Heart left ventricle (tissue), 16 donors: ENCODE data around the gene ROR1. TPM values are rescaled to one million over a fixed set of nuclear protein-coding genes. Genes with fewer than 3 reads are reported as not detected.

Source experiments
- ATAC-seq, 4 donors: fragments of 200-7000 bp; cut with Tn5 transposase; one replicate each; pipeline ENCODE4 v1.9.1; 2020 to 2022; ENCODE audit warnings: moderate library complexity in 4 of 4, mild to moderate bottlenecking in 3 of 4, moderate number of reproducible peaks in 1 of 4
- DNase-seq, 5 donors: peaks; one replicate each; pipeline ENCODE4 v3.0.0-alpha.2; 2020
- H3K27ac ChIP-seq, 12 donors: fragments of 200-600 bp; sonication (generic) in 4 of 12; one replicate each; pipeline versions ENCODE4 v1.5.0 to v1.8.0; 2016 to 2022; ENCODE audit warnings: mild to moderate bottlenecking in 2 of 12
- H3K27me3 ChIP-seq, 9 donors: fragments of 200-600 bp; sonication (generic) in 2 of 9; one replicate each; pipeline versions ENCODE4 v1.5.1 to v1.8.0; 2016 to 2022; ENCODE audit warnings: mild to moderate bottlenecking in 3 of 9
- H3K36me3 ChIP-seq, 9 donors: fragments of 200-600 bp; sonication (generic) in 2 of 9; one replicate each; pipeline versions ENCODE4 v1.5.0 to v1.8.0; 2018 to 2022; ENCODE audit warnings: mild to moderate bottlenecking in 2 of 9
- H3K4me1 ChIP-seq, 12 donors: fragments of 200-600 bp; sonication (generic) in 4 of 12; one replicate each; pipeline versions ENCODE4 v1.5.0 to v1.8.0; 2016 to 2022; ENCODE audit warnings: mild to moderate bottlenecking in 3 of 12
- H3K4me3 ChIP-seq, 12 donors: fragments of 200-600 bp; sonication (generic) in 4 of 12; one replicate each; pipeline versions ENCODE4 v1.5.0 to v1.8.0; 2017 to 2022; ENCODE audit warnings: mild to moderate bottlenecking in 9 of 12, moderate library complexity in 4 of 12
- H3K9me3 ChIP-seq, 12 donors: fragments of 200-600 bp; sonication (generic) in 4 of 12; one replicate each; pipeline versions ENCODE4 v1.5.0 to v1.8.0; 2016 to 2022; ENCODE audit warnings: mild to moderate bottlenecking in 1 of 12
- POLR2A ChIP-seq, 2 donors: fragments of 450-650 bp; IDR thresholded peaks; one replicate each; pipeline ENCODE4 v1.6.1; 2017; ENCODE audit warnings: antibody characterized with exemption in 2 of 2, mild to moderate bottlenecking in 2 of 2, moderate library complexity in 2 of 2
- WGBS, 4 donors: extraction: QIAGEN DNeasy Blood & Tissue Kit in 2 of 4; methylation state at CpG; one replicate each; pipeline versions ENCODE4 v1.1.5 to v1.1.7; 2013 to 2018; 5-methylcytosine and 5-hydroxymethylcytosine counted together
- intact Hi-C, 10 donors: fragments of 100-400 bp; cut with DNase I; formaldehyde crosslinking; loops; one replicate each; pipeline versions ENCODE4 v1.11.1 to v1.14.2; 2022
- polyA plus RNA-seq, 2 donors: library from polyadenylated mRNA; stranded (reverse); fragments of 200-250 nt; gene quantifications; one replicate each; pipeline ENCODE4 v1.2.3, GENCODE V29; 2013
- total RNA-seq, 9 donors: library from RNA; depleted of rRNA in 2 of 9; stranded (reverse); fragments of >200 nt in 2 of 9; fragmentation: NEBNext Ultra II Directional in 3 of 9; extraction: Animal tissue kit (Norgen Biotek cat#: 25700) in 3 of 9; gene quantifications; one replicate each; pipeline versions ENCODE4 v1.1.0 to v1.2.4, GENCODE V29; 2016 to 2023
- TF ChIP-seq, protein P1 (sequence below), 12 donors: fragments of 200-600 bp; sonication (generic) in 4 of 12; IDR thresholded peaks; one replicate each; pipeline versions ENCODE4 v1.5.0 to v1.8.0; 2018 to 2022; ENCODE audit warnings: antibody characterized with exemption in 12 of 12, mild to moderate bottlenecking in 5 of 12
- donor health status: ischemic (EF 13 %, LVEDD 7.1; RV severe dilation, severe dysfunction).
- donor health status: healthy with polysubstance abuse.
- donor health status: DM: no; HTN: yes; CAD: no.
- donor health status: DM: no; HTN: no; CAD: no.
- donor health status: ischemic (EF 25% LVEDD 6.9; RV normal size, moderate dysfunction).
- donor health status: ischemic (EF 25% LVEDD 5.7; RV mildly dilated, moderate dysfunction).
- donor health status: healthy.
- donor health status: DM: yes; HTN: yes; CAD: no.
- donor health status: ischemic (EF 35%, LVEDD 5.7; RV mildly dilated, moderate dysfunction).
- donor health status: nonischemic (EF 11% LVEDD 7.7; RV severe dilation, severe dysfunction).
- donor health status: DM: yes; HTN: yes; CAD: no.
- donor health status: PGD.
- donor health status: ischemic (EF 29% LVEDD 5.4; RV normal size, mild dysfunction).
- donor health status: nonischemic (EF 23%, LVEDD 6.1; RV moderate dilation, normal function).

The ROR1 gene
- total and polyA plus RNA-seq, 11 donors = 4.1 to 35.3 (median 19.3) TPM

DNA sequence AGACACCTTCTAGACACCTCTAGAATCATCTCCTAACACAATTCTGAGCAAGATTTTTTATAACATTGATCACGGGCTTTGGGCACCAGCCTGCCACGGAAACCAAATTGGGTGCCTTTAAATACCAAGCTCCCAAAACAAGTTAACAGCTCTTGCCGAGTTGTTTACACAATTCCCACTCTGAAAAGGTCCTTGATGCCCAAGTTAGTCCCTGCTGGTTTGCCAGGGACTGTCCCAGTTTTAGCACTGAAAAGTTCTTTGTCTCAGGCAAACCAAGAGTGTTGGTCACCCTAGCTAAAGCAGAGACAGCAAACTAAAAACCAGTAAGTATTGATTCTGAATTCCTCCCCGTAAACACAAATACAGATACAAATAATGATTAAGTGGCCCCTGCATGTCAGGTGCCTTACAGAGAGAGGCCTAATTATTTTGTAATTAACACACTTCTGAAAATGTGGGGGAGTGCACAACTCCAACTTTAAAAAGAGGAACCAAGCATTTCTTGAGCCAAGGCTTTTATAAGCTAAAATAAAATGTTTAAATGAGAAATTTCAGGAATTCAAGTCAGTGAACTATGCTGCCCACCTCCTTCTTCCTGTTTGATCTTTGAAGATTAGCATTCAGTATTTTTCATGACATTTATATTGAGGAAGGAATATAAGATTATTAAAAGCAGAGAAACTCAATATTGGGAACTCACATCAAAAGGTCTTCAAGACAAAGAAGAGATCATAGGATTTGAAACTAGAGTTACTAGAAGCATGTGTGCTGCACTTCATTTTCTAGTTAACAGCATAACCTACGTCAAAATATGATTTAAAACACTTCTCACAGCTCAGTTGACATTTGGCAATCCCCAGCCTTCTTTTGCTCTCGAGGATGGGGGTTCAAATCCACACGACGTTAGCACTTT, 420.6 kb downstream of the ROR1 start:
- Histone ChIP-seq H3K36me3 (no peaks in the 10 kb centered on the region), H3K4me3 (no peak overlapping the region), H3K27ac (peak overlapping the region in 1 of 12 donors; percentile 18), H3K4me1 (peaks cover 0 to 14% (median 3%) of the 10 kb centered on the region in 12 donors), H3K9me3 (no peaks in the 10 kb centered on the region), H3K27me3 (no peaks in the 10 kb centered on the region)
- ATAC-seq (no peak), DNase-seq (no peak)
- TF ChIP-seq POLR2A (IDR thresholded peaks at IDR 0.05) = no peak
- TF ChIP-seq, protein P1, sequence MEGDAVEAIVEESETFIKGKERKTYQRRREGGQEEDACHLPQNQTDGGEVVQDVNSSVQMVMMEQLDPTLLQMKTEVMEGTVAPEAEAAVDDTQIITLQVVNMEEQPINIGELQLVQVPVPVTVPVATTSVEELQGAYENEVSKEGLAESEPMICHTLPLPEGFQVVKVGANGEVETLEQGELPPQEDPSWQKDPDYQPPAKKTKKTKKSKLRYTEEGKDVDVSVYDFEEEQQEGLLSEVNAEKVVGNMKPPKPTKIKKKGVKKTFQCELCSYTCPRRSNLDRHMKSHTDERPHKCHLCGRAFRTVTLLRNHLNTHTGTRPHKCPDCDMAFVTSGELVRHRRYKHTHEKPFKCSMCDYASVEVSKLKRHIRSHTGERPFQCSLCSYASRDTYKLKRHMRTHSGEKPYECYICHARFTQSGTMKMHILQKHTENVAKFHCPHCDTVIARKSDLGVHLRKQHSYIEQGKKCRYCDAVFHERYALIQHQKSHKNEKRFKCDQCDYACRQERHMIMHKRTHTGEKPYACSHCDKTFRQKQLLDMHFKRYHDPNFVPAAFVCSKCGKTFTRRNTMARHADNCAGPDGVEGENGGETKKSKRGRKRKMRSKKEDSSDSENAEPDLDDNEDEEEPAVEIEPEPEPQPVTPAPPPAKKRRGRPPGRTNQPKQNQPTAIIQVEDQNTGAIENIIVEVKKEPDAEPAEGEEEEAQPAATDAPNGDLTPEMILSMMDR (IDR thresholded peaks at IDR 0.05) = no peak
- WGBS, 4 donors = 63 to 76% (median 68%) methylated on average over 8 of the region's 8 CpGs
- intact Hi-C loops = no loop called here

DNA sequence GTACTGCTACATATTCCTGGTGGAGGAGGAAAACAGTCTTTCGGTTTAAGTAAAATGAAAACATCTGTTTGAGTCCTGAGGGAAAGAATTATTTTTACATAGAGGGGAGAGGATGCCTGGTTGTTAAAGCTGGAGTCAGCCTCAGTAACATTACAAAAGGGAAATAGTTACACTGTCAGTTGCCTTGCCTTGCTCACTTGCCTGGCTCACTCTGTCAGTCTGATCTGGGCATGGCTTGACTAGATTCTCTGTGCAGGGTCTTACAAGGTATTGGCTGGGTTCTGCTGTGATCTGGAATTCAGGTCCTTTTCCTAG, 421.2 kb downstream of the ROR1 start:
- H3K4me3 ChIP-seq = no peak overlapping the region
- DNase-seq (no peak), ATAC-seq (no peak)
- H3K27me3 ChIP-seq = no peaks in the 10 kb centered on the region
- H3K9me3 ChIP-seq = no peaks in the 10 kb centered on the region
- H3K4me1 ChIP-seq = peaks cover 0 to 14% (median 3%) of the 10 kb centered on the region in 12 donors
- peak overlapping the region in 1 of 12 donors; percentile 18 for H3K27ac ChIP-seq
- no peak for TF ChIP-seq POLR2A (IDR thresholded peaks at IDR 0.05)
- WGBS, 4 donors = 50 to 69% (median 63%) methylated on average over 1 of the region's 1 CpG
- intact Hi-C loops = no loop called here
- H3K36me3 ChIP-seq = no peaks in the 10 kb centered on the region

DNA sequence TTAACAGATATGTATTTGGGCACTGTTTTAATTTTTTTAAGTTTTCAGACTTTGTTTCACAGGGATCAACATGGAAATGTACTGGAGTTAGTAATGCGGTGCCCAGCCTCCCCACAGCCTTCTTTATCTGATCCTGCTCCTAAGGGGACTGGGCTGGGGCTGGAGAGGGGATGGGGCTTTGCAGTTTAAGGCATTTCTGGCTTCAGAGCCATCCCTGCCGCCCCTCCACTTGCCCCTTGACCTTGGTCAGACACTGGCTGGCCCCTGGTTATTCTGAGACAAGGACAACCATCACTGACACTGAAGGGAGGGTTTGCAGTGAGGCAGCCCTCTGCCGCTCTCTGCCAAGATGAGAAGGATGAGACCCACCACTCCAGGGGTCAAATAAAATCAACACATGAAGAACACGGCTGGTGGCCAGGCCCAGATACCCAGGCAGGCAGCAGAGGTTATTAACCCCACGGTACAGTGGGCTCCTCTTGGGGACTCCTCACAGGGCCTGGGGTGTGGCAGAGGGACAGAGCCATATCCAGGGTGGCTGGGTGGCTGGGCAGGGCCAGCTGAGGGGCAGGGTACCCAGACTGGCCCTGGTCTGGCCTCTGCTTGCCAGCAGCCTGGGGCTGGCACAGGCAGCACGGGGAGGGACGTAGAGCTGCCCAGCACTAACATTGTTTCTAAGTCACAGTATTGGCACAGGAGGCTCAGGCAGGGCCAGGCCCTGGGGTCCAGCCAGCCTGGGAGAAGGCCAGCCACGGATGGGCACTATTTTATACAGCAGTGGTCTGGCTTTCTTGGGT, 422.5 kb downstream of the ROR1 start:
- H3K4me3 ChIP-seq = no peak overlapping the region
- H3K27me3 ChIP-seq = no peaks in the 10 kb centered on the region
- peak; percentile 68 to 96 (median 93) for ATAC-seq
- no peaks in the 10 kb centered on the region for H3K36me3 ChIP-seq
- WGBS, 4 donors = 60 to 75% (median 64%) methylated on average over 7 to 8 of the region's 8 CpGs
- H3K4me1 ChIP-seq = peaks cover 0 to 14% (median 3%) of the 10 kb centered on the region in 12 donors
- intact Hi-C loops = no loop called here
- peak overlapping the region in 2 of 12 donors; percentile 40 to 71 for H3K27ac ChIP-seq
- TF ChIP-seq, protein P1 (IDR thresholded peaks at IDR 0.05) = no peak
- TF ChIP-seq POLR2A (IDR thresholded peaks at IDR 0.05) = no peak
- no peaks in the 10 kb centered on the region for H3K9me3 ChIP-seq
- peak in 3 of 5 donors; percentile 20 to 47 (median 45) for DNase-seq

DNA sequence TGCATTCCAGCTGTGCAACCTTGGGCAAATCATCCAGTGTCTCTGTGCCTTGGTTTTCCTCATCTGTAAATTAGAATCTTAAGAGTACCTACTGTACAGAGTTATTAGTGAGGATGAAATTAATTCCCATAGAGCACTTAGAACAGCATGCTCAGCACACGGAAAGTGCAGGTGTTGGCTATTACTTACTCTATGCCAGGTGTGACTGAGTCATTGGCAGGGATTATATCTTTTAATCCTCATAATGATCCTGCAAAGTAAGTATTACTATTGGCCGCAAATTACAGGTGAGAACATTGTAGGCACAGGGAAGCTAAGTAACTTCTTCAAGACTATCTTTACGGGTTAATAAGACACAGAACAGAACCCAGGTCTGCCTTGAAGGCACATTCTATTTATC, 423.3 kb downstream of the ROR1 start:
- intact Hi-C loops = no loop called here
- Histone ChIP-seq H3K27me3 (no peaks in the 10 kb centered on the region), H3K27ac (peak overlapping the region in 1 of 12 donors; percentile 71), H3K9me3 (no peaks in the 10 kb centered on the region), H3K4me1 (peaks cover 0 to 14% (median 3%) of the 10 kb centered on the region in 12 donors), H3K36me3 (no peaks in the 10 kb centered on the region), H3K4me3 (no peak overlapping the region)
- WGBS, 4 donors = 88 to 97% (median 93%) methylated on average over 3 of the region's 3 CpGs
- ATAC-seq (no peak), DNase-seq (no peak)
- TF ChIP-seq POLR2A (IDR thresholded peaks at IDR 0.05) = no peak
- TF ChIP-seq, protein P1 (IDR thresholded peaks at IDR 0.05) = no peak
